Astrocyte (in vitro differentiated cells and primary cell): ENCODE results near the gene KCNG4. TPM values are rescaled to one million over a fixed set of nuclear protein-coding genes. Genes with fewer than 3 reads are reported as not detected.

Source experiments
- DNase-seq: peaks from one replicate; pipeline ENCODE4 v3.0.0-alpha.2; 2010; ENCODE audit warnings: low read depth
- FAIRE-seq: peaks from 2 replicates; lab custom pipeline; 2011; peaks lifted over from hg19 to GRCh38; lab: Jason Lieb, UNC
- H2AFZ ChIP-seq: 2 replicates; pipeline ENCODE4 v1.6.0; 2012; ENCODE audit warnings: low read depth, low read length, inconsistent platforms
- H3K27ac ChIP-seq: 2 replicates; pipeline ENCODE4 v1.5.1; 2011; ENCODE audit warnings: low read depth, low read length, inconsistent platforms
- H3K27me3 ChIP-seq: 2 replicates; pipeline ENCODE4 v1.6.0; 2011; ENCODE audit warnings: low read length, inconsistent platforms; ENCODE audit not compliant: insufficient read depth
- H3K36me3 ChIP-seq: 2 replicates; pipeline ENCODE4 v1.5.1; 2011; ENCODE audit warnings: low read length, inconsistent platforms; ENCODE audit not compliant: insufficient read depth
- H3K4me1 ChIP-seq: 2 replicates; pipeline ENCODE4 v1.5.1; 2011; ENCODE audit warnings: low read length, inconsistent platforms; ENCODE audit not compliant: insufficient read depth
- H3K4me2 ChIP-seq: 2 replicates; pipeline ENCODE4 v1.6.0; 2012; ENCODE audit warnings: low read length, inconsistent platforms
- H3K4me3 ChIP-seq: 2 replicates; pipeline ENCODE4 v1.5.1; 2011; ENCODE audit warnings: low read depth, mild to moderate bottlenecking, low read length, inconsistent platforms; ENCODE audit not compliant: insufficient read depth
- H3K79me2 ChIP-seq: 2 replicates; pipeline ENCODE4 v1.6.0; 2012; ENCODE audit warnings: mild to moderate bottlenecking, low read length, inconsistent platforms; ENCODE audit not compliant: insufficient read depth
- H3K9ac ChIP-seq: 2 replicates; pipeline ENCODE4 v1.6.0; 2012; ENCODE audit warnings: mild to moderate bottlenecking, low read length, inconsistent platforms
- H3K9me3 ChIP-seq: 2 replicates; pipeline ENCODE4 v1.5.1; 2012; ENCODE audit warnings: low read depth, mild to moderate bottlenecking, low read length, inconsistent platforms; ENCODE audit not compliant: insufficient read depth
- H4K20me1 ChIP-seq: 2 replicates; pipeline ENCODE4 v1.6.0; 2012; ENCODE audit warnings: low read length, inconsistent platforms; ENCODE audit not compliant: insufficient read depth
- H3K27ac Mint-ChIP-seq: one replicate; pipeline ENCODE4 v1.8.0; 2021; ENCODE audit warnings: mild to moderate bottlenecking, mixed read lengths; ENCODE audit not compliant: unreplicated experiment
- H3K27me3 Mint-ChIP-seq: one replicate; pipeline ENCODE4 v1.8.0; 2021; ENCODE audit warnings: low read depth, mixed read lengths; ENCODE audit not compliant: unreplicated experiment
- H3K36me3 Mint-ChIP-seq: one replicate; pipeline ENCODE4 v1.8.0; 2021; ENCODE audit warnings: low read depth, mixed read lengths; ENCODE audit not compliant: unreplicated experiment
- H3K4me1 Mint-ChIP-seq: one replicate; pipeline ENCODE4 v1.8.0; 2021; ENCODE audit warnings: low read depth, mixed read lengths; ENCODE audit not compliant: unreplicated experiment
- H3K4me3 Mint-ChIP-seq: one replicate; pipeline ENCODE4 v1.8.0; 2021; ENCODE audit warnings: mild to moderate bottlenecking, moderate library complexity, mixed read lengths; ENCODE audit not compliant: unreplicated experiment
- H3K9me3 Mint-ChIP-seq: one replicate; pipeline ENCODE4 v1.8.0; 2021; ENCODE audit warnings: mild to moderate bottlenecking, mixed read lengths; ENCODE audit not compliant: unreplicated experiment
- EZH2 ChIP-seq: IDR thresholded peaks from 2 replicates; pipeline ENCODE4 v1.6.1; 2012; ENCODE audit warnings: mild to moderate bottlenecking, low read length, inconsistent platforms; ENCODE audit not compliant: insufficient read depth
- total RNA-seq: library from RNA; stranded (reverse); gene quantifications from 2 replicates; pipeline ENCODE4 v1.2.1, GENCODE V29; 2021
- TF ChIP-seq, protein P1 (sequence below): IDR thresholded peaks from 2 replicates; pipeline ENCODE4 v1.5.1; 2011; ENCODE audit warnings: low read depth, mild to moderate bottlenecking, inconsistent platforms, low read length, moderate library complexity; ENCODE audit not compliant: insufficient read depth

Gene KCNG4
- total RNA-seq, 1 donor from 2014 or later, result not detected

DNA sequence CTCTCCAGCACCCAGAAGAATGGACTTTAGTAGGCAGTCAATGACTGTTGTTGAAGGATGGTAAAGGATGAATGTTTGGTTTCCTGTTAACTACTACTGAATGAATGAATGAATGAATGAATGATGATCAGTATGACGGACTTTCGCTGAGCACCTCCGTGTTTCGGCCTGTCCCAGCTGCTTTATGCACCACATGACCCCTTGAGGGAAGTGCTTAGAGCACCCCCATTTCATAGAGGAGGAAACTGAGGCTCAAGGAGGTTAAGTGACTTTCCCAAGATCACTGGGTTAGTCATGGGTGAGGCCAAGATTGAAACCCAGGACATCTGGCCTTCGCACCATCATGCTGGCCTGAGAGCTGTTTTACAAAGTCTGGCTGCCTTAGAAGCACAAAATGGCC lies 6.8 kb downstream of the KCNG4 start:
- no peaks in the 10 kb centered on the region for H3K79me2 ChIP-seq
- no peak overlapping the region for H3K27ac ChIP-seq
- no peak overlapping the region for H3K4me3 Mint-ChIP-seq
- H3K36me3 ChIP-seq, result no peaks in the 10 kb centered on the region
- H3K4me1 Mint-ChIP-seq, result peaks cover 4% of the 10 kb centered on the region
- no peak overlapping the region for H2AFZ ChIP-seq
- no peak overlapping the region for H3K4me3 ChIP-seq
- no peaks in the 10 kb centered on the region for H3K36me3 Mint-ChIP-seq
- no peaks in the 10 kb centered on the region for H3K9me3 ChIP-seq
- H3K4me2 ChIP-seq, result no peak overlapping the region
- no peak for DNase-seq
- no peak overlapping the region for H3K27ac Mint-ChIP-seq
- TF ChIP-seq EZH2, result no peak
- TF ChIP-seq, protein P1, sequence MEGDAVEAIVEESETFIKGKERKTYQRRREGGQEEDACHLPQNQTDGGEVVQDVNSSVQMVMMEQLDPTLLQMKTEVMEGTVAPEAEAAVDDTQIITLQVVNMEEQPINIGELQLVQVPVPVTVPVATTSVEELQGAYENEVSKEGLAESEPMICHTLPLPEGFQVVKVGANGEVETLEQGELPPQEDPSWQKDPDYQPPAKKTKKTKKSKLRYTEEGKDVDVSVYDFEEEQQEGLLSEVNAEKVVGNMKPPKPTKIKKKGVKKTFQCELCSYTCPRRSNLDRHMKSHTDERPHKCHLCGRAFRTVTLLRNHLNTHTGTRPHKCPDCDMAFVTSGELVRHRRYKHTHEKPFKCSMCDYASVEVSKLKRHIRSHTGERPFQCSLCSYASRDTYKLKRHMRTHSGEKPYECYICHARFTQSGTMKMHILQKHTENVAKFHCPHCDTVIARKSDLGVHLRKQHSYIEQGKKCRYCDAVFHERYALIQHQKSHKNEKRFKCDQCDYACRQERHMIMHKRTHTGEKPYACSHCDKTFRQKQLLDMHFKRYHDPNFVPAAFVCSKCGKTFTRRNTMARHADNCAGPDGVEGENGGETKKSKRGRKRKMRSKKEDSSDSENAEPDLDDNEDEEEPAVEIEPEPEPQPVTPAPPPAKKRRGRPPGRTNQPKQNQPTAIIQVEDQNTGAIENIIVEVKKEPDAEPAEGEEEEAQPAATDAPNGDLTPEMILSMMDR, result no peak
- H3K27me3 ChIP-seq, result peaks cover 1% of the 10 kb centered on the region
- H3K27me3 Mint-ChIP-seq, result peaks cover 53% of the 10 kb centered on the region
- no peak overlapping the region for H3K9ac ChIP-seq
- peaks cover 10% of the 10 kb centered on the region for H3K4me1 ChIP-seq
- no peaks in the 10 kb centered on the region for H4K20me1 ChIP-seq
- H3K9me3 Mint-ChIP-seq, result peaks cover 2% of the 10 kb centered on the region
- no peak for FAIRE-seq

DNA sequence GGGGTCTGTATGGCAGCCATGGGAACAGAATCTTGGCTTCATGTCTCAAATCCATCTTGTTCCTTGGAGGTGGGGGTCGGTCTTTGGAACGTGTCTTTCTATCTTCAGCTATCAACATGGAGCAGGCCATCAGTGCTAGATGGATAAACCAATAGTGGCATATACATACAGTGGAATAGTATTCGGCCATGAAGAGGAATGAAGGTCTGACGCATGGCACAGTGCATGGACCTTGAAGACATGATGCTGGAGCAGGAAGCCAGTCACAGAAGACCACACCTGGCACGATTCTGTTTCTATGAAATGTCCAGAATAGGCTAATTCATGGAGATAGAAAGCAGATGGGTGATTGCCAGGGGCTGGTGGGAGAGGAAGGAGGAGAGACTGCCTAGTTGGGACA lies 7.8 kb downstream of the KCNG4 start:
- Histone ChIP-seq H3K9me3 (no peaks in the 10 kb centered on the region), H3K27me3 (no peaks in the 10 kb centered on the region), H3K9ac (no peak overlapping the region), H2AFZ (no peak overlapping the region), H3K27ac (no peak overlapping the region), H3K4me1 (peaks cover 14% of the 10 kb centered on the region), H3K79me2 (no peaks in the 10 kb centered on the region), H3K36me3 (no peaks in the 10 kb centered on the region), H3K4me3 (no peak overlapping the region), H3K4me2 (no peak overlapping the region), H4K20me1 (no peaks in the 10 kb centered on the region)
- no peak for DNase-seq
- TF ChIP-seq, protein P1, result no peak
- no peak for TF ChIP-seq EZH2
- Mint-ChIP-seq H3K4me1 (peaks cover 9% of the 10 kb centered on the region), H3K27me3 (peaks cover 45% of the 10 kb centered on the region), H3K36me3 (no peaks in the 10 kb centered on the region), H3K4me3 (no peak overlapping the region), H3K9me3 (peaks cover 2% of the 10 kb centered on the region), H3K27ac (no peak overlapping the region)
- no peak for FAIRE-seq

DNA sequence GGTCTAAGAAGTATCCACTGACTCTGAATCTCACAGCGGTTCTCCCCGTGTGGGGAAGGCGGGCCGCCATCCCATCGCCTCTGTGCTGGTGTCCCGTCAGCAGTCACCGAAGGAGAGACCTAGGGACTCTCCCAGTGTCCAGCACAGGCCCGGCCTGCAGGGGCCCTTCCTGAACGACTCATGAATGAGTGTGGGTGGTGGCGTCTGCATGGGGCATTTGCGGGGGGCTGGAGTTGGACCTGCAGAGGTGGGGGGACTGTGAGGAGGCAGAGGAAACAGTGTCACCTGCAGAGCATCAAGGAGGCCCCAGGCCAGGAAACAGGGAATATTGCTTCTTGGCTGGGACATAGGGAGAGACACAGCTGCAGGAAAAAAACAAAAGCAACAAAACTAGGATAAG lies 10.3 kb downstream of the KCNG4 start:
- Histone ChIP-seq H3K79me2 (no peaks in the 10 kb centered on the region), H3K9me3 (no peaks in the 10 kb centered on the region), H3K4me2 (no peak overlapping the region), H3K9ac (no peak overlapping the region), H3K27me3 (no peaks in the 10 kb centered on the region), H4K20me1 (no peaks in the 10 kb centered on the region), H3K4me3 (no peak overlapping the region), H2AFZ (no peak overlapping the region), H3K36me3 (no peaks in the 10 kb centered on the region), H3K4me1 (peaks cover 14% of the 10 kb centered on the region), H3K27ac (no peak overlapping the region)
- Mint-ChIP-seq H3K27ac (no peak overlapping the region), H3K36me3 (no peaks in the 10 kb centered on the region), H3K9me3 (peaks cover 2% of the 10 kb centered on the region), H3K4me3 (no peak overlapping the region), H3K27me3 (peaks cover 28% of the 10 kb centered on the region), H3K4me1 (peaks cover 17% of the 10 kb centered on the region)
- FAIRE-seq, result no peak
- DNase-seq, result no peak
- TF ChIP-seq EZH2, result no peak
- TF ChIP-seq, protein P1, result no peak
